GM19452 (cell line): ENCODE data around the gene C5orf63.
"Not testable (repeated sequence)": the region's sequence is repeated elsewhere in the genome, so short reads cannot be mapped to it uniquely, and the experiment has no call there.

Experiments used
- ATAC-seq: cut with Tn5 transposase; IDR thresholded peaks from one replicate; pipeline ENCODE4 v1.9.1; 2021; ENCODE audit not compliant: unreplicated experiment

Gene C5orf63

DNA sequence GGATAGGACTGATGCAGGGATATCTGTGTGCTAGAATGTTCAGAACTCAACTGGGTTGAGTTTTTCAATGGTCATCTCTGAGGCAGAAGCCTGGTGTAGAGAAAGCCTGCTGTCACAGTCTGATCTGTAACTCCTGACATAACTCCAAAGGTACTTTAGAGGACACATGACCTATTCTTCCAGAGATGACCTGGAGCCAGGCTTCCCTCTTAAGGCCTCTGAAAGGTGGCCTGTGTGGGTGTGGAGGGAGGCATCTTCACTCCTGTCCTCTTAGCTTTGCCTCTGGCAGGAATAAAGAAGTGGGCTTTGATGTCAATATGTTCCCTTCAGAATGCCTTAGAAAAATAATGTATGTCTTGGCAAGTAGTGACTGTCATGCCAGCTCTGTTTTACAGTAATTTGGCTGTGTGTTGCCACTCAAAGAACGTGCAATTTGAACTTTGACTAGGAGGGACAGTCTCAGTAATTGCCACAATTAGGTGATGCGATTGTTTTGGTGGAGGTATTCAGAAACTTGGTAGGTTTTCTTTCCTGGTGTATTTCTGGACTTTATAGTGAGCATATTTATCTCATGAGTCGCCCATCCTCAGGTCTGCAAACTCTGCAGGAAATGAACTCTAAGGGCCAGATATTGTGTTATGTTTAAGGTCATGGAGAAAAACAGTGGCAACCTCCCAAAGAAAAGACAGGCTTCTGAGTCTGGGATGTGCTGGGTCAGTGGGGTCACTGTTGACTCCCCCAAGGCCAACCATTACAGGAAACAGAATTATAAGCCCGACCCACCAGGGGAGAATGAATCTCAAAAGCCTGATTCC, 3.2 kb upstream of the C5orf63 start:
- no peak for ATAC-seq

GRCh38 chr5:127074466-127074865, 1.2 kb upstream of the C5orf63 start:
- ATAC-seq, result no peak

DNA sequence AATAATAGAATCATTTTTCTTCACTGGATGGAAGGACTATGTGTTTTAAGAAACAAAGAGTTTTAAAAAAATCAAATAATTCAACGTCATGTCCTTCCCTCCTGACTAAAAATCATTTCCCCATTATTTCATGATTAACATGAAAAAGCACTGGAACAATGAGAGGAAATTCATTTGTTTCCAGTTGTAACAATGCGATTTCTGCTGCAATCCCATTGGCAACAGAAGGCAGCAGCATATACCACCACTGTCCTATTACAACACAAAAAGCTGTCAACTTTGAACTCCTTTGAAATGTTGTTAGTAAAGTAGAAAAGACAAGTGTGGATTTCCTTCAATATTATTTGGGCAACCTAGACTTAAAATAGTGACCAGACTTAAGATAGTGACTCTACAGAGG, 3.1 kb downstream of the C5orf63 start:
- ATAC-seq, result no peak

DNA sequence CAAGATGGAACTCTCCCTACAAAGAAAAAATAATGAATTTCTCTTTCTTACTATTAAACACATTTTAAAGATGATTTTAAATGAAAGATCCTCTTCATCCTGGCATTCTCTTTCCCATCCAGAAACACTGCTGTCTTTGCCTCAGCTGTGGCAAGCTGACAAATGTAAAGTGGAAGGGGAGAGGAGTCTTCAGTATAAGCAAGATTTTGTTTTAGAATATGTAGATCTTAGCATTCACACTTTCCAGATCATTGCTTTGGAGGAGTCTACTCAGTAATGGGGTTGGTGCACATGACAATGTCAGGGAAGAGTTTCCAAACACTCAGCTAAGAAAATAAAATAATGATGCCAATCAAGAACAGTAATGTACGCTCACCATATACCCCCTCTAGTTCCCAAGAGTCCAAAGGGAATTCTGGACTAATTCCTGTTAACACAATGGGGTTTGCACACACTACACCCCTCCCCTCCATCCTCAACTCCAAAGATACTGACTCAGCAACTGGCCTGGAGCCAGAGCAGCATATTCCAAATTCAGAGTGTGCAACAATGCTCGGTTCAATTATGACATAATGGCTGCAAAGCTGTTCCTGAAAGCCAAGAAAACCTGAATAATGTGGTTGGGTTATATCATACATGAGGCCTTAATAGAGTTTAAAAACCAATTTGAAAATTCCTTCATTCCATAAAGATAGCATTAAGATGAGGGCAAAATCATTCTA, 4.6 kb downstream of the C5orf63 start:
- no peak for ATAC-seq

DNA sequence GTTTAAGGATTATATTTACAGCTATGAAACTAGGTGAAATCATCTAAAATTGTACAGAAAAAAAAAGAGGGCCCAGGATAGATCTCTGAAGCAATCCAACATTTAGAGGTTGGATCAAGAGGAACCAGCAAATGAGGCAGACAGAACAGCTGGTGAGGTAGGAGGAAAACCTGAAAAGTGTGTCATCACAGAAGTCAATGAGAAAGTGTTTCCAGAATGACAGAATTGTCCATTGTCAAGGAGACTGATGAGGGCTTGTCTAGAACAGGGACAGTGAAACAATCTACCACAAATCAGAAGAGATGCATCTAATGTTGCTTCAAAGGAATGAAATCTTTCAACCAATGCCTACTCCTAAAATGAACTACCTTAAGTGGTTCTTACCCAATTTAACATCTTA, 6.6 kb downstream of the C5orf63 start:
- no peak for ATAC-seq

GRCh38 chr5:127064253-127064840, 9.0 kb downstream of the C5orf63 start:
- ATAC-seq, result no peak

GRCh38 chr5:127063257-127063913, 9.9 kb downstream of the C5orf63 start:
- no peak for ATAC-seq

DNA sequence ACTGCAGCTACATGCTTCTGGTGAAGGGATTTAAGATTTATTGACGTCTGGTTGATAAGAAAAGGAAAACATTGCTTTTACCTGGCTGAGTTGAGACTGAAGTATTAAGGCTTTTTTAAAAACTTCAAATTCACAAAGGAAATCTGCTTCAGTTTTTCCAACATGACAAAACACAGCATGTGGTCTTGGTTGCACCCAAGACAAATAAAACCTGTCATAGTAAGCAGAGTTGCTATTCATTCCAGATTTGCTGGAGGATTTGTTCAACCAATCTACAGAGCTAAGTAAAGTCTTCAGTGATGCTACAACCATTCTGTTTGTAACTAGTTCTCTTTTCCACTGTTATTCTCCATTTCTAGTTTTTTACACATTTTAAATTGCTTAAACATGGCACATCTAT, 11.3 kb downstream of the C5orf63 start:
- no peak for ATAC-seq

GRCh38 chr5:127061537-127061936, 11.8 kb downstream of the C5orf63 start:
- ATAC-seq, result no peak

GRCh38 chr5:127060470-127060985, 12.8 kb downstream of the C5orf63 start:
- ATAC-seq, result no peak

DNA sequence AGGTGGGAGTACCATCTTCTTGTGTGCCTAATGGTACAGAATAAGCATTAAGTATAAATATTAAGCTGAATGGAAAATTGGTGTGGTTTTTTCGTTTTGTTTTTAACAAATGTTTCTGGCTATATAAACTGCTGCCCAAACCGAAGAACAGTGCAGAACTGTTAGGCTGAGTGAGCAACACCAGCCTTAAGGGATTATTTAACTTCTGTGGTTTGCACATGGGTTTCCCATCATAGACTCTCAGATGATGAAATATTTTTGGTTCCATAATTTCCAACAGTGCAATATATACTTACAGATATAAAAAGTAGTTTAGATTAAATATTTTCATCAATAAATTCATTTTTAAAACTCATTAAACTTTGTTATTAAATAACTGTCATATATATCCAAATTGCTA, 16.4 kb downstream of the C5orf63 start:
- no peak for ATAC-seq

DNA sequence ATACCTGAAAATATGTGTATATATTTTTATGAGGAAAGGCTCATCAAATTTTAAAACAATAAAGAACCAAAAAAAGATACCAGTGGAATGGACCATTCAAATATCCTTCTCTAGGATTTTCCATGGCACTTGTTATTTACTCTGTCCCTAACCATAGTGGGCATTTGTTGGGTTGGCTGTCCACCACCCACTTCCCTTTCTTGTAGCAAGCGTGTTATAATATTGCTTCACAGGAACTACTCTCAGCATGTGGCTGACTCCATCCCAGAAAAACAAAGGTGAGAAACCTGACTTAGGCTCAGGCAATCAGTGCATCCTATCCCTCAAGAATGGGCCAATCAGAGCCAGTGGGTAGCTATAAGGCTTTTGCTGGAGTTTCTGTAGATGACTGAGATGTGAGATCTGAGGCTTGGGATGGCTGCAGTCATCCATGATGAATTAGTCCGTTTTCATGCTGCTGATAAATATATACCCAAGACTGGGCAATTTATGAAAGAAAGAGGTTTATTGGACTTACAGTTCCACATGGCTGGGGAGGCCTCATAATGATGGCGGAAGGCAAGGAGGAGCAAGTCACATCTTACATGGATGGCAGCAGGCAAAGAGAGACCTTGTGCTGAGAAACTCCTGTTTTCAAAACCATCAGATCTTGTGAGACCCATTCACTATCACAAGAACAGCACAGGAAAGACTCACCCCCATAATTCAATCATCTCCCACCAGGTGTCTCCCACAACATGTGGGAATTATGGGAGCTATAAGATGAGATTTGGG, 17.2 kb downstream of the C5orf63 start:
- no peak for ATAC-seq

- not testable (repeated sequence) for ATAC-seq
These were observed 19.8 kb downstream of the C5orf63 start for GRCh38 chr5:127053551-127053950.

GRCh38 chr5:127053049-127053448, 20.3 kb downstream of the C5orf63 start:
- no peak for ATAC-seq

- no peak for ATAC-seq
These were observed 21.7 kb downstream of the C5orf63 start for GRCh38 chr5:127051591-127051990.

DNA sequence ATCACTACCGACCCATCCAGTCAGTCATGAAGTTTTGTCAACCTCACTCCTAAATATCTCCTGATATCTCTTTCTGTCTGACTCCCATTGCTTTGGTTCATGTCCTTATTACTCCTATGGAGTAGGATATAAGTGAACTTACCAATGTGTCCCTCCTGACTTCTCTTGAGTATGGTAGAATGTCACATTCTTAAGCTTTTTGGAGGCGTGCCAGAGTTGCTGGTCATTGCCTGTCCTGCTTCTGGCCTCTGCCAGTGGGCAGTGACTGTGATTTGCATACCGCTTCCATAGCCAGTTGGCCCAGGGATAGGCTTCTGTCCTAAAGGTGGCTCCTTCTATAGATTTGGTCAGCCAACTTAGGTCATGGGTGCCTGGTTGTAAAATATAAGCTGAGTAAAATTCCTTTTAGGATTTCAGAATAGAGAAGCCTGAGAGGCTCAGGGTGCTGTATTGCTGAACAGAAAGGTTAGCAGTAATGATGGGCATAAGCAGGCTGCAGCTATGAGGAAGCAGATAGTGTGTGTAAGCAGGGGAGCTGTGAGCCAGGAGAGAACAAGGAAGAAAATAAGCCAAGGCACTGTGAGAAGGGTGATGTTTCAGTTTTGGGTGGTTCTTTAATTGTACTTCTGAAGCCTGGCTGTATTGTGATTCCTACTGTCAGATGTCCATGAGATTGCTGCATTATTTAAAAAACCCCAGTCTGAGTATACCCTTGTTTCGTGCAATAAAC, 26.8 kb downstream of the C5orf63 start:
- no peak for ATAC-seq

DNA sequence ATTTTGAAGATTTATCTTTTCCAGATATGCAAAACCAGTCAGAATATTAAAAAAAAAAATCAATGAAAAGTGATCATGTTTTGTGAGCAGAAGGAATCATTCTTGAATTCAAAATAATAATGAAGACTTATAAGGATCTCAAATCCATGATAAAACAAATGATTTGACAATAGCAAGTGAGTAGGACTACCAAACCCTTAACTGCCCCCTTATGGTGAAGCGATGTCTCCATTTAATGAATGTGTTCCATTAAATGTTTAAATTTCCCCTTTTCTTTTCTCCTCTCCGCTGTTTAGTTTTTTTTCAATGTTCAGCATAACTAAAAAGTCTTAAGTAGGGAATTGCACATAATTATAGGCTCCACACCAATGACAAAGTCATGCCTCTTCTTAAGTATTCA, 30.7 kb downstream of the C5orf63 start:
- ATAC-seq, result no peak

DNA sequence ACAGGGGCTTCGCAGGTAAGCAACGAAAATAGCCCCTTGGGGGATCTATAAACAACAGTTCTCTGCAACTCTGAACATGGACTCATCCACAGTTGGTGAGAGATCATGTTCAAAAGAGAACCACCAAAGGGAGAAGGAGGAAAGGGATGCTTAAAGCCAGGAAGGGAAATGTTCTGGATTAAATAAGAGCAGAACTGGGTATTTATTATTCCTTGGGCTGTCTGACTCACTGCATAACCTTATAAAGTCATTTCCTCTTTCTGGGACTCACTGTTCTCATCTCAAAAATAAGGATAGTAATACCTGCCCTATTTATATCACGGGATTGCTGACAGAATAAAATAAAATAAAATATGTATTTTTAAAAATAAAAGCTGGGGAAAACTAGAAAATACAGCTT, 31.7 kb downstream of the C5orf63 start:
- ATAC-seq, result no peak

DNA sequence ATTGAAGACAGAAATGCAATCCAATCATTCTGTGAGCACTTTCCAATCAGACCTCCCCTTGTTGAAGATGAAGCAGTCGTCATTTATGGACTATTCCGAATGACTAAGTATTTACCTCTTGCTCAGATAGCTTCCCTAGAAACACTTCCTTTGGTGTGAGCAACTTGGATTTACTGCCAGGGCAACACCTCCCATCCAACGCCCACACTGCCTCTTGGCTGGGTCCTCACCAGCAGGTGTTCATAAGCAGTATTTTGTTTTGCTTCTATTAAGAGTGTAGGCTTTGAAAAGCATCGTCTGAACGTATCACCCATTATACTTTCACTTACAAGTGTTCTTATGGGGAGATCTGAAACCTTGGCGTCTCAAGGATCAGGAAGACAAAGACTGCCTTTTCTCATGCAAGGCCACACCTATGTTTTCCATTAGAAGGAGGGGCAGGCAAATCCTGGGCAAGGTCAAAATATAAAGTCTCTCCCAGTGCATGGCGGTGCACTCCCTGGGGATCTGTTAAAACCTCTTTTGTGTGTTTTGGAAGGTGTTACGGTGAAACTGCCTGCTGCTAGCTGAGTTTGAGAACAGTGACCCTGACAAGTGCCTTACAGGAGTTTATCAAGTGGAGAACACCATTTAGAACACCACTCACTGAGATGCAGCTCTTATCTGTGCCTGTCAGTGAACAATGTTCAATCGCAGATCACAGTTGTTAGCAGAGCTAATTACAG, 32.3 kb downstream of the C5orf63 start:
- ATAC-seq, result no peak
